ENCODE data around the gene CUZD1. TPM values are rescaled to one million over a fixed set of nuclear protein-coding genes. Genes with fewer than 3 reads are reported as not detected.

CUZD1 gene
- total and polyA plus RNA-seq, 2 of the 13 experiments (the other 11 are each of a cell fraction or from before 2014, with no cell fraction given): 0.22 to 0.29 TPM

GRCh38 chr10:122879339-122880273, 33.9 kb upstream of the CUZD1 start, which contains the start of gene FAM24B (continued):
- peak; percentile 18; the same call in 1 of the 2 replicates for TF ChIP-seq SKIL (CRISPR knock-in tag; IDR thresholded peaks at IDR 0.05; ENCODE audit: borderline replicate concordance)
- TF ChIP-seq ASH2L (IDR thresholded peaks at IDR 0.05; ENCODE audit: insufficient read length, low read depth, low read length): peak; percentile 49
- no peak for TF ChIP-seq ZNF44 (CRISPR knock-in tag; IDR thresholded peaks at IDR 0.05)
- TF ChIP-seq AGO2 (optimal IDR thresholded peaks at IDR 0.05; ENCODE audit: low read depth, low read length): no peak
- TF ChIP-seq SAP130 (CRISPR knock-in tag; IDR thresholded peaks at IDR 0.05; ENCODE audit: low read depth): peak; percentile 92
- TF ChIP-seq ZNF598 (CRISPR knock-in tag; IDR thresholded peaks at IDR 0.05; ENCODE audit: borderline replicate concordance): 0 out of 2 replicates have a peak, but pooled peaks have one; percentile 16
- peak; percentile 18 for TF ChIP-seq MED8 (CRISPR knock-in tag; IDR thresholded peaks at IDR 0.05; ENCODE audit: insufficient replicate concordance)
- peak; percentile 60; the same call in 1 of the 2 replicates for TF ChIP-seq ZNF878 (CRISPR knock-in tag; IDR thresholded peaks at IDR 0.05)
- TF ChIP-seq ETV5 (CRISPR knock-in tag; IDR thresholded peaks at IDR 0.05; ENCODE audit: borderline replicate concordance): no peak
- no peak for TF ChIP-seq ZNF225 (CRISPR knock-in tag; IDR thresholded peaks at IDR 0.05)
- TF ChIP-seq GMEB1 (CRISPR knock-in tag; IDR thresholded peaks at IDR 0.05; ENCODE audit: borderline replicate concordance): peak; percentile 67
- TF ChIP-seq TIGD3 (CRISPR knock-in tag; IDR thresholded peaks at IDR 0.05; ENCODE audit: borderline replicate concordance): 0 out of 2 replicates have a peak, but pooled peaks have one; percentile 48
- no peak for TF ChIP-seq ZBTB7A (CRISPR knock-in tag; IDR thresholded peaks at IDR 0.05)
- TF ChIP-seq ZNF335 (CRISPR knock-in tag; IDR thresholded peaks at IDR 0.05): no peak
- TF ChIP-seq ZNF101 (CRISPR knock-in tag; IDR thresholded peaks at IDR 0.05; ENCODE audit: borderline replicate concordance, low read depth): no peak
- TF ChIP-seq FOXC1 (CRISPR knock-in tag; IDR thresholded peaks at IDR 0.05; ENCODE audit: borderline replicate concordance): peak; percentile 83; the same call in 1 of the 2 replicates
- peak; percentile 26; the same call in 1 of the 2 replicates for TF ChIP-seq ZNF841 (CRISPR knock-in tag; IDR thresholded peaks at IDR 0.05; ENCODE audit: borderline replicate concordance)
- TF ChIP-seq ZNF850 (CRISPR knock-in tag; conservative IDR thresholded peaks at IDR 0.05): no peak
- TF ChIP-seq E2F5 (CRISPR knock-in tag; conservative IDR thresholded peaks at IDR 0.05): peak; percentile 75
- TF ChIP-seq MYNN (CRISPR knock-in tag; IDR thresholded peaks at IDR 0.05; ENCODE audit: low read depth): no peak
- TF ChIP-seq HMG20B (CRISPR knock-in tag; conservative IDR thresholded peaks at IDR 0.05): no peak
- no peak for TF ChIP-seq HNF4A (CRISPR knock-in tag; IDR thresholded peaks at IDR 0.05)
